HG02852 (cell line): ENCODE measurements around the gene THAP4.

ENCODE experiments used
- ATAC-seq: cut with Tn5 transposase; IDR thresholded peaks from one replicate; pipeline ENCODE4 v1.9.1; 2021; ENCODE audit warnings: mild to moderate bottlenecking, moderate library complexity; ENCODE audit not compliant: unreplicated experiment

The THAP4 gene

DNA sequence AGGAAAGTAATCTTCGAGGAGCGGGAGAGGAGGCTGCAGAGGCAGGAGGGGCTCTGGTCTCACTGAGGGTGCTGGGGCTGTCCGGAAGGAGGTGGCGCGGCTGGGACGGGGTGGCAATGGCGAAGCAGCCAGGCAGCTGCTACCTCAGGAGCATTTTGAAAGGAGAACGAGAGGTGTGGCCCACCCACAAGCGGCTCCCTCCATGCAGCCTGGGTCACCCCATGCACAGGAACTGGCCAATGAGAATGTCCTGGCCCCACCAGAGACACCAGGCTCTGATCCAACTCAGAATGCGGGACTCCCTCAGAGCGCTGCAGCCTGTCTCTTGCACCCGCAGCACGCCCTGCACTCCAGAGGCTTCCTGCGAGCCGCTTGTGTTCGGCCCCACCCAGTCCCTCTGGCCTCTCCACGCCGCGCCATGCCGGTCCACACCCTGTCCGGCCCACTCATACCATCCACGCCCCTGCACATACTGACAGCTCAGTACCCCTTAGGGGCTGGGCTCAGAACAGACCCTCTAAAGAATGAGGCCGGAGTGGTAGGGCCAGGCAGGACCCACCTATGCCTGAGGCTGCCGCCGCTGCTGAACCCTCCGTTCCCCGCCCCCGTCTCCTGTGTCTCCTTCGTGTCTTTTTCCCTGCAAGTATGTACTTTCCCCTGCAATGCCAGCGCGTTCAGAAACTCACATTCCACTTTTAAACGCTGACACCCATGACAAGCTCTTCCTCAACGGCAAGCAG is 84.8 kb downstream of the THAP4 start:
- ATAC-seq: no peak

GRCh38 chr2:241551599-241551997 is 85.4 kb downstream of the THAP4 start:
- ATAC-seq: no peak

GRCh38 chr2:241550616-241551580 is 86.1 kb downstream of the THAP4 start:
- no peak for ATAC-seq

- no peak for ATAC-seq
Observed at GRCh38 chr2:241548451-241548835, 88.5 kb downstream of the THAP4 start.

DNA sequence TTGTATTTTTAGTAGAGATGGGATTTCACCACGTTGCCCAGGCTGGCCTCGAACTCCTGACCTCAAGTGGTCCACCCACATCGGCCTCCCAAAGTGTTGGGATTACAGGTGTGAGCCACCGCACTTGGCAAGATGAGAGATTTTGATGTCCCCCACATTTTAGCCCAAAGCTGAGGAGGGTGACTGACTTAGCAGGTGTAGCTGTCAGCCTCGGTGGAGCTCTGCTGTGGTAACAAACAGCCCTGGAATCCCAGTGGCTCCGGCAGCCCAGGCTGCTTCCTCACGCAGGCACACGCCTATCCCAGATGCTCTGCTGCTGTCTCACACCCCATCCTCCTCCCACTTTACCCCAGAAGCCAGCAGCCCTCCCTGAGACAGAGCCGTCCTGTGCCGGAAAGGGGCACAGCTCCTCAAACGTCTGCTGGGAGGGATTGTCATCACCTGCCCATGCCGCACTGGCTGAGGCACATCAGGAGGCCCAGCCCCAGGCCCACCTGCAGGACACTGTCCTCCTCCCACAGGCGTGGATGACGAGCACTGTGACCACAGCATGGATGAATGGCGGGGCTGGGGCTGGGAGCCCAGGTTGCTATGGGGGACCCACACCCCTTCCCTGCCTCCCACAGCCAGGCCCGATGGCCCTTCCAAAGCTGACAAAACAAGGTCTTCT is 89.0 kb downstream of the THAP4 start:
- ATAC-seq: no peak

GRCh38 chr2:241546771-241547498 is 90.0 kb downstream of the THAP4 start:
- no peak for ATAC-seq

GRCh38 chr2:241545523-241546473 is 91.2 kb downstream of the THAP4 start:
- ATAC-seq: no peak

DNA sequence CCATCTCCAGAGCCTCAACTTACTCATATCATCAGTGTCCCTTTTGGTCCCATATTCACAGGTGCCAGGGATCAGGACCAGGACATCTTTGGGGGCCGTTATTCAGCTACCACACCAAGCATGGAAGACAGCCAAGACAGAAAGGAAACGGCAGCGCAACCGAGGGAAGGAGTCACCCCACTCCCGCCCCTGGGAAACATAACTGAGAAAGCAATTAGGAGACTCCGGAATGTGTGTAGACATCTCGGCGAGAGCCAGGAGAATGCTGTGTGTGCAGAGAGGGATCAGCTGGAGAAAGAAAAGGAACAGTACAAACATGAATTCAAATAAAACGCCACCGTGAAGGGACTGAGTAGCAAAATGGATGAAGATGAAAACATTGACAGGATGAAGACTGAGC is 91.9 kb downstream of the THAP4 start:
- ATAC-seq: no peak

DNA sequence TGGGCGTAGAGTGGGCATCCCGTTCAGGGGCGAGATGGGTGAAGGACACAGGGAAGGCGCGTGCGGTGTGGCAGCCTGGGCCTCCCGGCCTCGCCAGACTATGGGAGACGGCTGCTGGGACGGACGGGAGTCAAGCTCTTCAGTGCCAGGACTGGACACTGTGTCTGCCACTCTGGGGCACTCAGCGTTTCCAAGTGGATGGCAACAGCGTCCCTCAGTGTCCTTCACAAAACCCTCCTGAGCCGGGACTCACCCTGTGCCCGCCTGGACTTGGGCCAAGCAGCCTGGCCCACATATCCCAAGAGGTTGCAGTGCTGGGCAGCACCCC is 94.7 kb downstream of the THAP4 start:
- ATAC-seq: no peak

GRCh38 chr2:241541564-241542277 is 95.2 kb downstream of the THAP4 start:
- ATAC-seq: no peak

- no peak for ATAC-seq
Observed at GRCh38 chr2:241540771-241541561, 96.0 kb downstream of the THAP4 start.

DNA sequence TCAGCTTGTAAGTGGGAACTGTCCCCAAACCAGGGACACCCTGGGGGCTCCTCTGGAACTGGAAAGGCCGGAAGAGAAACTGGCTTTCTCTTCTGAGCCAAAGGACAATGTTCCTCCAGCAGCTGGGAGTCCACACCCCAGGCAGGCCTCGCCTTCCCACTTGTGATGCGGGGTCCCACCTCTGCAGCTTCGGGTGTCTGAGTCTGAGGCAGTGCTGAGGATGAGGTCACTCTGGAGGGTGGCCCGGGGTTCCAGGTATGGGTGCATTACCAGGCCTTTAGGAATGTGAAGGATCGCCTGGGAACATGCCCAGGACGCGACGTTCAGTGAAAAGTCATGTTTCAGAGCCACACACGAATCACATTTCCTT is 96.6 kb downstream of the THAP4 start:
- ATAC-seq: no peak

GRCh38 chr2:241539616-241540374 is 97.2 kb downstream of the THAP4 start:
- no peak for ATAC-seq

DNA sequence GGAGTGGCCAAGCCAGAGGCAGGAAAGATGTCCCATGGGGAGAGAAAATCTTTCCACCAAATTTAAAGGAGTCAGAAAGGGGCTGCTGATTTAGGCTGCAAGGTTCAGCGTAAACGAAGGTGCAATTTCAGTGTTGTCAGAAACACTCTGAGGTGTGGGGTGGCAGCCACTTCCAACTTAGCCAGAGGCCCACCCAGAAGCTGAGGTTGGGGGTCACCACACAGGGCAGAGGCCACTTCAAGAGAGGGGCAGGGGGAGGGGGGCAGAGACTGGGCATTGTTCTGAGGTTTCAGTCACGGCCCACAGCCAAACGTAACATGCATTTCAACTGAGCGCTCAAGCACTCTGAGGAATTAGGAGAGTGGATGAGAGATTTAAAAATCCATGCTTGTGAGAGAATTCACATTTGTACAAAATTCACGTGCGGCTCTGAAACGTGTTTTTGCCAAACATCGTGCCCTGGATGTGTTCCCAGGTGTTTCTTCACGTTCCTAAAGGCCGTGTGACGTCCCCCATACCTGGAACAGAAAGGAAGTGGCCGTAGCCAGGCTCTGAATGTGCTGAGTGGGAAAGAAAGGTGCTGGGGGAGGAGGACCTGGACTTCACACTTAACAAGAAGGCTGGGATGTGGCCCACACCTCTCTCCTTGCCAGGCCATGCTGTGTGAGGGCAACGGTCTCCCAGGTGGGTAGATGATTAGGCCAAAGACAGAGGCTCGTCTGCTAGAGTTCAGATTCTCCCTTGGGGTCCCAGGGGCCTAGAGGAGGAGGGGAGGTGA is 97.9 kb downstream of the THAP4 start:
- no peak for ATAC-seq

- ATAC-seq: no peak
Observed at GRCh38 chr2:241535871-241536655, 100.9 kb downstream of the THAP4 start.

DNA sequence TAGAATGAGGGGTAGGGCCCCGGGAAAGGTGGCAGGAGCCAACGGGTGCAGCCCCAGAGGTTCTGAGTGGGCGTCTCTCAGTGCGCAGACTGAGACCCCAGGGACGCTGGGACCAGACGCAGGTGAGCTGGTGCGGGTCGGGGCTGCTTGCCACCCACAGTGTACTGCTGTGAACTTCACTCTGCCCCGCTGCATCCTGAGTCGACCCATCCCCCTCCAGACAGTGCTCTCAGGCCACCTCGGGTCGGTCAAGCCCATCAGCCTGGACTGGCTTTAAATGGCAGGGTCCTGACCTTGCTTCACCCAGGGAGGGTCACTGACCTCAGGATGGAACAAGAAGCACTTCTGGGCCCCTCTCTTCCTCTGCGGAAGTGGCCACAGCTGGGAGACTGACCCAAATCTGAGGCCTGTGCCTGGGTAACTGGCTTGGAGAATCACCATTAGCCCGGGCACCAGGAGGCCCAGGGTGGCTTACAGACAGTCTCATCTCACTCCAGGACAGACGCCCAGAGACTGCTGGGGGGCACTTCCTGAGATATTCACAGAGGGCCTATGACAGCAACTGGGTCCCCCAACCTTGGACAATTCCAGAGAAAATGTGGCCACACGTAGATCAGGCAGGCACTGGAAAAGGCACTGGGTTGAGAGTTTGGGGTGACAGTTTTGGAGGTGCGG is 102.1 kb downstream of the THAP4 start:
- no peak for ATAC-seq
